Fibroblast of lung (primary cell): ENCODE measurements around the gene SPOCK3.

Experiments used
- EZH2 ChIP-seq: IDR thresholded peaks from 2 replicates; pipeline ENCODE4 v1.5.1; 2012; ENCODE audit warnings: low read length, control low read depth, mild to moderate bottlenecking; ENCODE audit errors: missing control alignments
- TF ChIP-seq, protein P1 (sequence below), 2 donors: IDR thresholded peaks in 1 of 2; conservative IDR thresholded peaks in 1 of 2; 1 replicate in 1 of 2; 2 replicates in 1 of 2; pipeline ENCODE4 v1.5.1; 2011 to 2012; ENCODE audit warnings: low read length in 2 of 2, control low read depth in 1 of 2, inconsistent platforms in 1 of 2, low read depth in 1 of 2, mild to moderate bottlenecking in 1 of 2

DNA sequence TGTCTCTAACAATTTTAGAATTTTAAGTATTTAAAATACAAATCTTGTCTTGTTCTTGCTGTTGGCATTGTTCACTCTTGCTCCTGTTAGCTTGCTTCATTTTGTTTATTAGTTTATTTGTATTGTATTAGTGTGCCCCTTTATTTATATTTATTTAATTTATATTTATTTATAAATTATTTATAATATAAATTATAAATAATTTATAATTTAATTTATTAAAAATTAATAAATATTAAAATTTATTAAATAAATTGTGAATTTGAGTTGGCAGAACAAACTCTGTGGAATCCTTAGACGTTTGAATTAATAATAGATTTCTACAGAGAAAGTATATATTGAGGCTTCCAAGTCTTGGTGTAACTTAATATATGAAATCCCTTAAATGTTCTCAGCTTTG lies 331.4 kb downstream of the SPOCK3 start:
- TF ChIP-seq, protein P1, sequence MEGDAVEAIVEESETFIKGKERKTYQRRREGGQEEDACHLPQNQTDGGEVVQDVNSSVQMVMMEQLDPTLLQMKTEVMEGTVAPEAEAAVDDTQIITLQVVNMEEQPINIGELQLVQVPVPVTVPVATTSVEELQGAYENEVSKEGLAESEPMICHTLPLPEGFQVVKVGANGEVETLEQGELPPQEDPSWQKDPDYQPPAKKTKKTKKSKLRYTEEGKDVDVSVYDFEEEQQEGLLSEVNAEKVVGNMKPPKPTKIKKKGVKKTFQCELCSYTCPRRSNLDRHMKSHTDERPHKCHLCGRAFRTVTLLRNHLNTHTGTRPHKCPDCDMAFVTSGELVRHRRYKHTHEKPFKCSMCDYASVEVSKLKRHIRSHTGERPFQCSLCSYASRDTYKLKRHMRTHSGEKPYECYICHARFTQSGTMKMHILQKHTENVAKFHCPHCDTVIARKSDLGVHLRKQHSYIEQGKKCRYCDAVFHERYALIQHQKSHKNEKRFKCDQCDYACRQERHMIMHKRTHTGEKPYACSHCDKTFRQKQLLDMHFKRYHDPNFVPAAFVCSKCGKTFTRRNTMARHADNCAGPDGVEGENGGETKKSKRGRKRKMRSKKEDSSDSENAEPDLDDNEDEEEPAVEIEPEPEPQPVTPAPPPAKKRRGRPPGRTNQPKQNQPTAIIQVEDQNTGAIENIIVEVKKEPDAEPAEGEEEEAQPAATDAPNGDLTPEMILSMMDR (conservative IDR thresholded peaks at IDR 0.05 in 1 of 2, IDR thresholded peaks at IDR 0.05 in 1 of 2; ENCODE audit: low read depth in 1 of 2, low read length in 2 of 2), result no peak
- TF ChIP-seq EZH2, result no peak
